ENCODE data around the gene ABR.

The ABR gene

DNA sequence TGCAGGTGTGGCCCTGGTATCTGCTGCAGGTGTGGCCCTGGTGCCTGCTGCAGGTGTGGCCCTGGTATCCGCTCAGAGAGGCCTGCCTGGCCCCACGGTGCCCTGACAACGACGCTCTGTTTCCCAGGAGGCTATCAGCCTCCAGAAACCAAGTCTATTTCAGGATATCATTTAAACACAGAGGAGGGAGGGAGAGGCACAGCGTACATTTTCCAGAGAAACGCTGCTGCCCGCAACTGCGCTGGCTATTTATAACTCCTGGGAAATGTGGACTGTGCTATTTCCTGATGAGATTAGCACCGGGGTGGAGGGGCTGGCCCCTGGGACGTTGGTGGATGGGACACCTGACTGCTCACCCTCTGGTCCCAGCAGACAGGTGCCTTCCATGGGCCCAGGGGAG lies 160.3 kb downstream of the ABR start:
- no peaks in the 10 kb centered on the region for H3K36me3 ChIP-seq (ENCODE audit: control insufficient read depth, insufficient read depth, low read length)
- no peak overlapping the region for H3K27ac ChIP-seq (ENCODE audit: low read depth, low read length)
- no peak overlapping the region for H3K4me3 ChIP-seq (ENCODE audit: low read depth, low read length)
- no peak overlapping the region for H3K9ac ChIP-seq (ENCODE audit: low read depth, low read length)
- H3K9me3 ChIP-seq (ENCODE audit: control insufficient read depth, insufficient read depth, low read length): no peaks in the 10 kb centered on the region
- no peaks in the 10 kb centered on the region for H3K27me3 ChIP-seq (ENCODE audit: control insufficient read depth, insufficient read depth, low read length)
- H3K4me1 ChIP-seq (ENCODE audit: control insufficient read depth, insufficient read depth, low read length): no peaks in the 10 kb centered on the region

DNA sequence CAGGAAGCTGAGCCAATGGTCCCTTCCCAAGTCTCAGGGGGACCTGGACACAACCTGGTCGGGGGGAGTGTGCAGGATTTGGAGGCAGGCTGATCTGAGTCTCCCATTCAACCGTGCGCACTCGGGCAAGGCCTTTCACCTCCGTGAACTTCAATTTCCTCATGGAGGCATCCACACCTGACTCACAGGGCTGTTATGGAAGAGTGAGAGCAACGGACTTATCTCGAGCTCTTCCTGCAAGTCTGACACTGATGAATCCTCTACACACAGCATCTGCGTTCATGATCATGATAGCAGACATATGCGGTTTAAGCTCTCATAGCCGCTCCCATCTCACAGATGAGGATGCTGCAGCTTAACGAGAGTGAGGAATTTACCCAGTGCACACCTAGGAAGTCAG lies 161.2 kb downstream of the ABR start:
- Histone ChIP-seq H3K4me3 (ENCODE audit: low read depth, low read length) (no peak overlapping the region), H3K36me3 (ENCODE audit: control insufficient read depth, insufficient read depth, low read length) (no peaks in the 10 kb centered on the region), H3K9me3 (ENCODE audit: control insufficient read depth, insufficient read depth, low read length) (no peaks in the 10 kb centered on the region), H3K27me3 (ENCODE audit: control insufficient read depth, insufficient read depth, low read length) (no peaks in the 10 kb centered on the region), H3K4me1 (ENCODE audit: control insufficient read depth, insufficient read depth, low read length) (no peaks in the 10 kb centered on the region), H3K9ac (ENCODE audit: low read depth, low read length) (no peak overlapping the region), H3K27ac (ENCODE audit: low read depth, low read length) (no peak overlapping the region)

DNA sequence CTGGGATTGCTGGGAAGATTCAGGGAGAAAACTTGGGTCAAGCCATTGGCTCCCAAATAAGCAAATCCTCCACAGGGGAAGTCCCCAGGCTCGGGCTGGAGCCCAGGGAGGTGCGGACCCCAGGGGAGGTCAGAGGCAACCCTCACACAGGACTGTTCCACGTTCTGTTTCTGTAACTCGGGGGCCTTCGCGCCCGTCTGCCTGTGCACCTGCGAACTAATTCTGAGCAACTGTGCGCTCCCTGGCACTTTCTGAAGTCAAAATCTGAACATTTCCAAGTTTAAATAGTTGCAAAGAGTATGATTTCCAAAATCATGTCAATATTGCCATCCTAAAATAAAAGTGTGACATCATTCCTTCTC lies 166.1 kb downstream of the ABR start:
- no peak overlapping the region for H3K4me3 ChIP-seq (ENCODE audit: low read depth, low read length)
- no peak overlapping the region for H3K9ac ChIP-seq (ENCODE audit: low read depth, low read length)
- no peak overlapping the region for H3K27ac ChIP-seq (ENCODE audit: low read depth, low read length)
- 0 out of 2 replicates have a peak, but pooled peaks cover 6% of the 10 kb centered on the region for H3K36me3 ChIP-seq (ENCODE audit: control insufficient read depth, insufficient read depth, low read length)
- H3K4me1 ChIP-seq (ENCODE audit: control insufficient read depth, insufficient read depth, low read length): no peaks in the 10 kb centered on the region
- no peaks in the 10 kb centered on the region for H3K9me3 ChIP-seq (ENCODE audit: control insufficient read depth, insufficient read depth, low read length)
- no peaks in the 10 kb centered on the region for H3K27me3 ChIP-seq (ENCODE audit: control insufficient read depth, insufficient read depth, low read length)

DNA sequence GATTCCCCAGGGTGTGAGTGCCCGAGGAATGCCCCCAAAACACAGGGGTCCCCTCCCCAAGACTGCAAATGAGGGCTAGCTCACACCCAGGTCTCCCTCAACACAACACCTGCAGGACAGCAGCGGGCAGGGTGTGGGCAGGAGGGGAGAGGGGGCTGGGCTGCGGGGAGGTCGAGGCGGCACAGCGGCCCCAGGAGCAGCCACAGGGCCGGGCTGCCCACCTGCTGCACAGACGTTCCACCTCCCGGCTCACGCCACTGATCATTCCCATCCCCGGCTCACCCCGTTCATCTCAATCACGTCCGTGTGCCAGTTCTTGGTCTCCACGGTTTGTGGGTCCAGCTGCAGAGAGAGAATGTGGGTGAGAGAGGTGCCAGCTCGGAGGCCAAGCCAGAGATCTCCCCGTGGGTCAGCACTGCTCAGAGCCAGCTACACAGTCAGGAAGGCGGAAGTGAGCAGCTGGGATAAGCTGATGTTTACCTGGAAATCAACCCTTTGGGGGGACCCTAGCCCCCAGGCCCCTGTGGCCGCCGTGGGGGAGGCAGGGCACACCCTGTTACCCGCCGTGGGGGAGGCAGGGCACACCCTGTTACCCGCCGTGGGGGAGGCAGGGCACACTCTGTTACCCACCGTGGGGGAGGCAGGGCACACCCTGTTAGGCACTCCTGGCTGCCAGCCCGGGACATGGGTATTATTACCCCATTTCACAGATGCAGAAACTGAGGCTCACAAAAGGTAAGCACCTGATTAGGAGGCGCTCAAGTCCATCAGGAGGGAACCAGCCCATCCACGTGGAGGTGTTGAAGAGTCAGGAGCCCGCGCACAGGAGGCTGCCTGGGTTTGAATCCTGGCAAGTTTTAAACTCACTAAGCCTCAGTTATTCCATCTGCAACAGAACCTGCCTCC lies 166.7 kb downstream of the ABR start:
- Histone ChIP-seq H3K9ac (ENCODE audit: low read depth, low read length) (no peak overlapping the region), H3K27me3 (ENCODE audit: control insufficient read depth, insufficient read depth, low read length) (no peaks in the 10 kb centered on the region), H3K27ac (ENCODE audit: low read depth, low read length) (no peak overlapping the region), H3K36me3 (ENCODE audit: control insufficient read depth, insufficient read depth, low read length) (0 out of 2 replicates have a peak, but pooled peaks cover 6% of the 10 kb centered on the region), H3K9me3 (ENCODE audit: control insufficient read depth, insufficient read depth, low read length) (no peaks in the 10 kb centered on the region), H3K4me1 (ENCODE audit: control insufficient read depth, insufficient read depth, low read length) (no peaks in the 10 kb centered on the region), H3K4me3 (ENCODE audit: low read depth, low read length) (no peak overlapping the region)

DNA sequence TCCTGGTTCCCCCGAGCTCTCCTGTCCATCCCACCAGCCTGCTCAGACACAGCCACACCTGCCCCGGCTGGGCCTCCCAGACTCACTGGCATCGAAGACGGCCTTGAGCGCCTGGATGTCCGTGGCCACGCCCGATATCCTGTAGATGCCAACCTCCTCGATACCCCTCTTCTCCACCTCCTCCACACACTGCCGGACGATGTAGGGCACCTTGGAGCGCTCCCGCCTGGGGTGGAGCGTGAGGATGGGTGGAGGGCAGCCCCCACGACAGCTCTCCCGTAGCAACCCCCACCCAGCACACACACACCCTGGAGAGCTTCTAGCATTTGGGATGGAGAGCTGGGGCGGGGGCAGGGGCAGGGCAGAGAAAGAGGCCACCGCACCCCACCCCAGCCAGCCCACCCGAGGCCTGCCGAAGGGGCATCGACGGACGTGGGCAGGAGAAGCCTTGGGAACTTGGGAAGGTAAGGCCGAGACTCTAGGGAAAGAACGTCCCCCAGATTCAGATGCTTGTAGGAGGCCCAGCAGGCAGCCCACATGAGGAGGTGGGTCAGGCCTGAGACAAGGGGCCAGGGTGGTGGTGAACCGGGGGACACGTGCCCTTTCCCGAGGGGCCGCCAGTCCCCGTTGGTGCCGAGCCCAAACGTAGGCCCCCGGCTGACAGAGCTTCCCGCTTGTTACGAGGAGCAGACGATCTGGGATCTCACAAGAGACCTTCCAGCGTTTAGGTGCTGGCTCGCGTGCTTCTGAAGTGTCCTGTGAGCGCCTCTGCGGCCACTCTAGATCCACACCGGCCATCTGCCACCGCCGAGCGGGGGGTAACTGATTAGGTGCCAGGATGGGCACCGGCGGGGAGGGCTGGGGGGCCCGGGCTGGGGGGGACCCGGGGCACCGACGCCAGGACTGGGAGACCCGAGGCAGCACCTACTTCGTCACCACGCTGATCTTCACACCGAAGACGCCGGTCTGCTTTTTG lies 167.7 kb downstream of the ABR start:
- H3K9ac ChIP-seq (ENCODE audit: low read depth, low read length): no peak overlapping the region
- H3K36me3 ChIP-seq (ENCODE audit: control insufficient read depth, insufficient read depth, low read length): peaks cover 13% of the 10 kb centered on the region
- no peak overlapping the region for H3K4me3 ChIP-seq (ENCODE audit: low read depth, low read length)
- no peaks in the 10 kb centered on the region for H3K4me1 ChIP-seq (ENCODE audit: control insufficient read depth, insufficient read depth, low read length)
- H3K27ac ChIP-seq (ENCODE audit: low read depth, low read length): no peak overlapping the region
- H3K27me3 ChIP-seq (ENCODE audit: control insufficient read depth, insufficient read depth, low read length): no peaks in the 10 kb centered on the region
- no peaks in the 10 kb centered on the region for H3K9me3 ChIP-seq (ENCODE audit: control insufficient read depth, insufficient read depth, low read length)

DNA sequence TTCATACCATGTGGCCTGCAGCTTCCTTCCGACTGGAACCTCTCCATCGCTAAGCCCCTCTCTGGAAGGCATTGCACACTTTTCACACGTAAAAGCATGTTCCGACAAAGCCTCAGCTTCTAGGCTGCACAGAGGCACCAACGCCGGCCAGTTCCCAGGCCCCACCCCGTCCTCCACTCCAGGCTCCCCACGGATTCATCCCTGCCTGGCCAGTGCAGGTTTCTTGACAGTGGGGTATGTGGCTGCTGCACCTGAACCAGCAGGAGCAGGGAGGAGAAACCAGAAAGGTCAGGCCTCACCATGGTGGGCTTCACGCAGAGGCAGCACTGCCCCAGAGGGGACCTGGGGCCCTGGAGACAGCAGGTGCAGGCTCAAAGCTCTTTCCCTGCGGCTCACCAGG lies 168.6 kb downstream of the ABR start:
- no peak overlapping the region for H3K4me3 ChIP-seq (ENCODE audit: low read depth, low read length)
- no peaks in the 10 kb centered on the region for H3K9me3 ChIP-seq (ENCODE audit: control insufficient read depth, insufficient read depth, low read length)
- peaks cover 18% of the 10 kb centered on the region for H3K36me3 ChIP-seq (ENCODE audit: control insufficient read depth, insufficient read depth, low read length)
- no peaks in the 10 kb centered on the region for H3K4me1 ChIP-seq (ENCODE audit: control insufficient read depth, insufficient read depth, low read length)
- H3K9ac ChIP-seq (ENCODE audit: low read depth, low read length): no peak overlapping the region
- no peaks in the 10 kb centered on the region for H3K27me3 ChIP-seq (ENCODE audit: control insufficient read depth, insufficient read depth, low read length)
- no peak overlapping the region for H3K27ac ChIP-seq (ENCODE audit: low read depth, low read length)

DNA sequence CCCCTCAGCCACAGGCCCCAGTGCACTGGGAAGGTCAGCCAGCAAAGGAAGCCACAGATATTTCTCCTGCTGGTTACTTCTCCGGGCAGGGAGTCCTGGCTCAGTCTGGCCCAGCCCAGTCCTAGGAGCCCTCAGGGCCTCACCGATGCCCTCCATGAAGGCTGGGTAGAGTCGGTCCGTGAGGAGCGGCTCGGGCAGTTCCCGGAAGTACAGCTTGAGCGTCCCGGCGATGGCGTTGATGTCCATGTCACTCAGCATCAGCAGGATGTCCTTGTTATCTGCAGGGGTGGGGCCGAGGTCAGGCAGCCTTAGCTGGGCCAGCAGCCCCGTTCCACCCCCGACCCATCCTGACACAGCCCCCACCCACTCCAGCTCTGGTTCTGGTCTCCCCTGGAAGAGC lies 169.2 kb downstream of the ABR start:
- H3K27ac ChIP-seq (ENCODE audit: low read depth, low read length): no peak overlapping the region
- H3K4me3 ChIP-seq (ENCODE audit: low read depth, low read length): no peak overlapping the region
- peaks cover 21% of the 10 kb centered on the region for H3K36me3 ChIP-seq (ENCODE audit: control insufficient read depth, insufficient read depth, low read length)
- H3K9me3 ChIP-seq (ENCODE audit: control insufficient read depth, insufficient read depth, low read length): no peaks in the 10 kb centered on the region
- no peaks in the 10 kb centered on the region for H3K27me3 ChIP-seq (ENCODE audit: control insufficient read depth, insufficient read depth, low read length)
- no peaks in the 10 kb centered on the region for H3K4me1 ChIP-seq (ENCODE audit: control insufficient read depth, insufficient read depth, low read length)
- H3K9ac ChIP-seq (ENCODE audit: low read depth, low read length): no peak overlapping the region

DNA sequence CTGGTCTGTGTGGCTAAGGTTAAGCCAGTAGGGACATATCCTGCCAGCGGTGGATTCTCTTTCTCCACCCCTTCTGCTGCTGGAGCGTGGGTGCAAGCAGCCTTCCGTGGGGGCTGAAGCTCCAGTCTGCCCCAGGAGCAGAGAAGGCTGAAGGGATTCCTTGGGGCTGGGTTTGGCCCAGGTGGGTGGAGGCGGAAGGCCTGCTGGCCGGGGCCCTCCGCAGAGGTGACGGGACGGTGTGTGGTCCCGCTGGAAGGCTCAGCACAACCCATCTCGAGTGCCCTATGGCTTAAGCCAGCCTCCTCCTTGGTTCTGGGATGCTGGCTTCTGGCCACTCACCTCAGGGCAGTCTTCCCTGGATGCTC lies 169.7 kb downstream of the ABR start:
- Histone ChIP-seq H3K36me3 (ENCODE audit: control insufficient read depth, insufficient read depth, low read length) (peaks cover 22% of the 10 kb centered on the region), H3K9ac (ENCODE audit: low read depth, low read length) (no peak overlapping the region), H3K9me3 (ENCODE audit: control insufficient read depth, insufficient read depth, low read length) (no peaks in the 10 kb centered on the region), H3K4me3 (ENCODE audit: low read depth, low read length) (no peak overlapping the region), H3K27ac (ENCODE audit: low read depth, low read length) (no peak overlapping the region), H3K4me1 (ENCODE audit: control insufficient read depth, insufficient read depth, low read length) (no peaks in the 10 kb centered on the region), H3K27me3 (ENCODE audit: control insufficient read depth, insufficient read depth, low read length) (no peaks in the 10 kb centered on the region)

DNA sequence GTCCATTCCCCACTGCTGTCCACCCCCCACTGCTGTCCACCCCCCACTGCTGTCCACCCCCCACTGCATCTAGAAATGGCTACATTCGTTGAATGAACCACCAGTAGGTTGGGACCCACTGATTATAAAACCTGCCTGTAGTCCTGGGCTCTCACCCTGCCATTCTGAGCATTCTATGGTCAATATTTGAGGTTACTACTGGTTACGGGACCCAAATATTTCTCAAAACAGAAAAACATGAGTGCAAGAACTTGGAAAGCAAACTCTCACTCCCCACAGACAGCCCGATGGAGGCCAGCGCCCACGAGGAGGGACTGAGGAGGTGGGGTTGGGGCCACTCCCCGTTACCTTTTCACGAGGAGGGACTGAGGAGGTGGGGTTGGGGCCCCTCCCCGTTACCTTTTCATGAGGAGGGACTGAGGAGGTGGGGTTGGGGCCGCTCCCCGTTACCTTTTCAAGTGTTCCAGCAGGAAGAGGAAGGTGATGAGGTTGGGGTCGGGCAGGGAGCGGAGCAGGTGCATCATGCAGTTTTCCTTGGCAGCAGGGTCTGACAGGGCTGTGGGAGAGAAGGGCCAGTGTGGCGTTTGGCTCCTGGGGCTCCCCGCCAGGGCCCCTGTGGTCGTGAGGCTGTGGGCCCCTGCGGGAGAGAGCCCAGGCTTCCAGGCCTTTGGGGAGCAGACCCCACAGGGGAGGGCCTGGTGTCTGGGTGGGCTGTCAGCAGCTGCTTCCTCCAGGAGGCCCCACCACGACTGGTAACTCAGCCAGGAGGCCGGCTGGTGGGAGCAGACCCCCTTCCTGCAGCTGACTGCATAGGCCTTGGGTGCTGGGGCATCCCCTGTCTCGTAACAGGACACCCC lies 170.3 kb downstream of the ABR start:
- no peak overlapping the region for H3K27ac ChIP-seq (ENCODE audit: low read depth, low read length)
- peaks cover 22% of the 10 kb centered on the region for H3K36me3 ChIP-seq (ENCODE audit: control insufficient read depth, insufficient read depth, low read length)
- H3K27me3 ChIP-seq (ENCODE audit: control insufficient read depth, insufficient read depth, low read length): no peaks in the 10 kb centered on the region
- no peak overlapping the region for H3K9ac ChIP-seq (ENCODE audit: low read depth, low read length)
- no peaks in the 10 kb centered on the region for H3K9me3 ChIP-seq (ENCODE audit: control insufficient read depth, insufficient read depth, low read length)
- no peak overlapping the region for H3K4me3 ChIP-seq (ENCODE audit: low read depth, low read length)
- H3K4me1 ChIP-seq (ENCODE audit: control insufficient read depth, insufficient read depth, low read length): no peaks in the 10 kb centered on the region; the same call in 1 of the 2 replicates

DNA sequence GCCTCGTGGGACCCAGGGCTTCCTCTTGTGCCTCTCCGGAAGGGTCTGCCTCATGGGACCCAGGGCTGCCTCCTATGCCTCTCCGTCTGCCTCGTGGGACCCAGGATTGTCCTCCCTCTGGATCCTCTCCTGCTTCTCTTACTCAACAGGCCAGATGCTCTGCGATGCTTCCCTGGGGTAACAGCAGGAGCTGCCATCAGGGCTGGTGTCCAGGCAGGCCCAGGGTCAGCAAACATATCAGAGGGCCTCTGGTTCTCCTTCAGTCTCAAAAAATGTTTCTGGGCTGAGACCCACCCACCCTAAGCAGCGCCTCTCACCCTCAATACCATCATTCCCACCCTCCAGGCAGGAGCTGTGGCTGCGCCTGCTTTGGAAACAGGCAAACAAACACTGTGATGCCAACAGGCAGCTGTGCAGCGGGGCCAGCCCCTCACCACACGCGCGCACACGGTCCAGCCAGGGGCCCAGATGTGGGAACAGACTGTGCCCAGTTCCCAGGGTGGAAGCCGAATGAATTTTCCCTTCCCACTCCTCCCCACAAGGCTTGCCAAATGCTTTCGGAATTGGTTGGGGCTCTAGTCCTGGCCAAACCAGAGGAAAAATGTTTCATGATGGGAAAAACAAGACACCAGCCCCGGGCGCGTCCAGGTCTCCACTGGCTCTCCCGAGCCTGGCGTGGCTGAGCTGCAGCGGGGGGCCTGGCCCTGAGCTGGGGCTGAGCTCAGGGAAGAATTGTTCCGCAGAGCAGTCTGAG lies 171.6 kb downstream of the ABR start:
- Histone ChIP-seq H3K9me3 (ENCODE audit: control insufficient read depth, insufficient read depth, low read length) (no peaks in the 10 kb centered on the region), H3K27me3 (ENCODE audit: control insufficient read depth, insufficient read depth, low read length) (no peaks in the 10 kb centered on the region), H3K27ac (ENCODE audit: low read depth, low read length) (no peak overlapping the region), H3K36me3 (ENCODE audit: control insufficient read depth, insufficient read depth, low read length) (peaks cover 29% of the 10 kb centered on the region), H3K4me1 (ENCODE audit: control insufficient read depth, insufficient read depth, low read length) (no peaks in the 10 kb centered on the region; the same call in 1 of the 2 replicates), H3K9ac (ENCODE audit: low read depth, low read length) (no peak overlapping the region), H3K4me3 (ENCODE audit: low read depth, low read length) (no peak overlapping the region)

Data from HUES48 (cell line).